Fibroblast of lung (primary cell): ENCODE results near the gene C3orf49.

Source experiments
- CTCF ChIP-seq, 2 donors: IDR thresholded peaks in 1 of 2; conservative IDR thresholded peaks in 1 of 2; 1 replicate in 1 of 2; 2 replicates in 1 of 2; pipeline ENCODE4 v1.5.1; 2011 to 2012; ENCODE audit warnings: low read length in 2 of 2, control low read depth in 1 of 2, inconsistent platforms in 1 of 2, low read depth in 1 of 2, mild to moderate bottlenecking in 1 of 2
- EZH2 ChIP-seq: IDR thresholded peaks from 2 replicates; pipeline ENCODE4 v1.5.1; 2012; ENCODE audit warnings: low read length, control low read depth, mild to moderate bottlenecking; ENCODE audit errors: missing control alignments

DNA sequence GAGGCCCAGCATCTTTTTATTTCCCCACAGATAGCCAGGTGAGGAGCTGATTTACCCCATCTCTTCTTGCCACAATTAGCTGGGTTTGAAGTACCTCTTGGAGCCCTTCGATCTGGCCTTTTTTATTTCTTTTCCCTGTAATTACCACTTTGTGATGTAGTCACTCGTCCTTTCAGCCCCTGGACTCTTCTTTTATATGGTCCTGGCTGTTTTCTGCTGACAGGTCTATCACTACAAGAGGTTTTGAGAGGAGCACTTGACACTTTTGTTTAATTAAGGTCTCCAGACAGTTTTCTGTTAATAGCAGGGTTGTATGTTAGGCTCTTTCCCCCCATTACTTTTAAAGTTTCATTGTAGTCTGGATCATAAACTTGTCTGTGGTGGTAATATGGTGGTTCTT, 56.4 kb downstream of the C3orf49 start:
- TF ChIP-seq CTCF (conservative IDR thresholded peaks at IDR 0.05 in 1 of 2, IDR thresholded peaks at IDR 0.05 in 1 of 2; ENCODE audit: low read depth in 1 of 2, low read length in 2 of 2) (no peak), EZH2 (no peak)
